SK-N-MC (cell line): Measurements from ENCODE around the gene SLC26A8.

Experiments
- EZH2 ChIP-seq: fragments of 200-600 bp; sonication (generic); IDR thresholded peaks from one replicate; pipeline ENCODE4 v1.6.1; 2017; ENCODE audit warnings: antibody characterized with exemption
- FOXP2 ChIP-seq: optimal IDR thresholded peaks from 2 replicates; pipeline ENCODE3; 2011; ENCODE audit warnings: mild to moderate bottlenecking, moderate library complexity; ENCODE audit not compliant: insufficient read depth; ENCODE audit errors: extremely low read length, control extremely low read depth
- POLR2AphosphoS5 ChIP-seq: IDR thresholded peaks from 2 replicates; pipeline ENCODE4 v1.6.1; 2012; ENCODE audit warnings: mild to moderate bottlenecking, low read depth, low read length, borderline replicate concordance

DNA sequence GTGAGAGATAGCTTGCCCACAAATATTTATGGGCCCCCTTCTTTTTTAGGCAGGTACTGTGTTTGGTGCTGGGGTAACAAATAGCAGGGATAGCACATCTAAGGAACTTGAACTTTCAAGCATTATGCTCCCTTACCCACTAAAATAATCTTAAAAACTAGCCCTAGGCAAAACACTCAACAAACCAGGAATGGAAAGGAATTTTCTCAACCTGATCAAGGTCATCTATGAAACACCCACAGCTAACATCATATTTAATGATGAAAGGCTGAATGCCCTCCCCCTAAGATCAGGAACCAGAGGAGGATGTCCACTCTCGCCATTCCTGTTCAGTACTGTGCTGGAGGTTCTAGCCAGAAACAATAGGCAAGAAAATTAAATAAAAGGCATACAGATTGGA lies 94.8 kb downstream of the SLC26A8 start:
- TF ChIP-seq EZH2 (no peak), POLR2AphosphoS5 (no peak), FOXP2 (no peak)
